Upper lobe of left lung (tissue), 6 donors: Measurements from ENCODE around the gene MYOG. TPM values are rescaled to one million over a fixed set of nuclear protein-coding genes. Genes with fewer than 3 reads are reported as not detected.

ENCODE experiments used
- ATAC-seq, 2 donors: fragments of 200-7000 bp; cut with Tn5 transposase; one replicate each; pipeline ENCODE4 v1.9.1; 2022; ENCODE audit warnings: mild to moderate bottlenecking in 2 of 2, moderate library complexity in 2 of 2; ENCODE audit not compliant: low FRiP score in 2 of 2
- DNase-seq, 2 donors: peaks; one replicate each; pipeline ENCODE4 v3.0.0-alpha.2; 2019 to 2020
- H3K27ac ChIP-seq, 4 donors: fragments of 200-600 bp; sonication (generic); one replicate each; pipeline ENCODE4 v1.5.1; 2016 to 2019
- H3K27me3 ChIP-seq, 4 donors: fragments of 200-600 bp; sonication (generic); one replicate each; pipeline ENCODE4 v1.5.1; 2017 to 2019
- H3K36me3 ChIP-seq, 4 donors: fragments of 200-600 bp; sonication (generic); one replicate each; pipeline ENCODE4 v1.5.1; 2016 to 2019
- H3K4me1 ChIP-seq, 4 donors: fragments of 200-600 bp; sonication (generic); one replicate each; pipeline ENCODE4 v1.5.1; 2018 to 2019
- H3K4me3 ChIP-seq, 4 donors: fragments of 200-600 bp; sonication (generic); one replicate each; pipeline ENCODE4 v1.5.1; 2017 to 2019; ENCODE audit warnings: mild to moderate bottlenecking in 2 of 4, moderate library complexity in 1 of 4
- H3K9me3 ChIP-seq, 4 donors: fragments of 200-600 bp; sonication (generic); one replicate each; pipeline ENCODE4 v1.5.1; 2018 to 2019
- EP300 ChIP-seq, 4 donors: sonication (generic); formaldehyde crosslinking; IDR thresholded peaks; one replicate each; pipeline ENCODE4 v1.5.1; 2017; ENCODE audit warnings: antibody characterized with exemption in 4 of 4, control low read depth in 2 of 4
- POLR2A ChIP-seq, 4 donors: fragments of 450-650 bp; IDR thresholded peaks; one replicate each; pipeline ENCODE4 v1.5.1; 2016 to 2017; ENCODE audit warnings: antibody characterized with exemption in 4 of 4, mild to moderate bottlenecking in 2 of 4
- POLR2AphosphoS5 ChIP-seq, 2 donors: sonication (generic); formaldehyde crosslinking; IDR thresholded peaks; one replicate each; pipeline ENCODE4 v1.5.1; 2017; ENCODE audit warnings: antibody characterized with exemption in 2 of 2
- WGBS, 2 donors: methylation state at CpG; one replicate each; pipeline ENCODE4 v1.1.5; 2017 to 2018; 5-methylcytosine and 5-hydroxymethylcytosine counted together
- total RNA-seq, 6 donors: library from RNA; depleted of rRNA in 4 of 6; stranded (reverse); fragments of >200 nt in 4 of 6; gene quantifications; one replicate each; pipeline versions ENCODE4 v1.1.0 to v1.2.1, GENCODE V29; 2016 to 2021
- TF ChIP-seq, protein P1 (sequence below), 6 experiments: fragments of 450-650 bp in 4 of 6; fragments of 200-600 bp in 2 of 6; sonication (generic) in 2 of 6; IDR thresholded peaks; one replicate each; pipeline ENCODE4 v1.5.1; 2016 to 2019; ENCODE audit warnings: antibody characterized with exemption in 6 of 6
- donor health status: DM: no; HTN: no; CAD: no; lungs with moderate emphysema.
- donor health status: DM: no; HTN: yes; CAD: no; lungs with severe emphysema.

MYOG gene
- total RNA-seq, 6 donors from 2014 or later: not detected

GRCh38 chr1:203086992-203087763 is 1.4 kb upstream of the MYOG start:
- TF ChIP-seq, protein P1, sequence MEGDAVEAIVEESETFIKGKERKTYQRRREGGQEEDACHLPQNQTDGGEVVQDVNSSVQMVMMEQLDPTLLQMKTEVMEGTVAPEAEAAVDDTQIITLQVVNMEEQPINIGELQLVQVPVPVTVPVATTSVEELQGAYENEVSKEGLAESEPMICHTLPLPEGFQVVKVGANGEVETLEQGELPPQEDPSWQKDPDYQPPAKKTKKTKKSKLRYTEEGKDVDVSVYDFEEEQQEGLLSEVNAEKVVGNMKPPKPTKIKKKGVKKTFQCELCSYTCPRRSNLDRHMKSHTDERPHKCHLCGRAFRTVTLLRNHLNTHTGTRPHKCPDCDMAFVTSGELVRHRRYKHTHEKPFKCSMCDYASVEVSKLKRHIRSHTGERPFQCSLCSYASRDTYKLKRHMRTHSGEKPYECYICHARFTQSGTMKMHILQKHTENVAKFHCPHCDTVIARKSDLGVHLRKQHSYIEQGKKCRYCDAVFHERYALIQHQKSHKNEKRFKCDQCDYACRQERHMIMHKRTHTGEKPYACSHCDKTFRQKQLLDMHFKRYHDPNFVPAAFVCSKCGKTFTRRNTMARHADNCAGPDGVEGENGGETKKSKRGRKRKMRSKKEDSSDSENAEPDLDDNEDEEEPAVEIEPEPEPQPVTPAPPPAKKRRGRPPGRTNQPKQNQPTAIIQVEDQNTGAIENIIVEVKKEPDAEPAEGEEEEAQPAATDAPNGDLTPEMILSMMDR (IDR thresholded peaks at IDR 0.05): no peak
- TF ChIP-seq EP300 (IDR thresholded peaks at IDR 0.05) (no peak), POLR2AphosphoS5 (IDR thresholded peaks at IDR 0.05) (no peak), POLR2A (IDR thresholded peaks at IDR 0.05) (no peak)
- Histone ChIP-seq H3K27ac (no peak overlapping the region), H3K36me3 (no peaks in the 10 kb centered on the region), H3K4me3 (no peak overlapping the region), H3K4me1 (no peaks in the 10 kb centered on the region), H3K9me3 (no peaks in the 10 kb centered on the region), H3K27me3 (no peaks in the 10 kb centered on the region)
- ATAC-seq: no peak
- DNase-seq: no peak
- WGBS, 2 donors: 77 to 81% methylated on average over 11 of the region's 11 CpGs

GRCh38 chr1:203084588-203085527 is 954 bp downstream of the MYOG start:
- 77 to 94% methylated on average over 8 to 10 of the region's 14 CpGs for WGBS, 2 donors
- Histone ChIP-seq H3K27me3 (no peaks in the 10 kb centered on the region), H3K36me3 (no peaks in the 10 kb centered on the region), H3K27ac (no peak overlapping the region), H3K4me1 (peaks cover 0 to 7% (median 0%) of the 10 kb centered on the region in 4 donors), H3K4me3 (no peak overlapping the region), H3K9me3 (no peaks in the 10 kb centered on the region)
- ATAC-seq (no peak), DNase-seq (no peak)
- TF ChIP-seq, protein P1 (IDR thresholded peaks at IDR 0.05): peak in 1 of 6 experiments; percentile 25
- TF ChIP-seq POLR2AphosphoS5 (IDR thresholded peaks at IDR 0.05) (no peak), EP300 (IDR thresholded peaks at IDR 0.05) (no peak)

DNA sequence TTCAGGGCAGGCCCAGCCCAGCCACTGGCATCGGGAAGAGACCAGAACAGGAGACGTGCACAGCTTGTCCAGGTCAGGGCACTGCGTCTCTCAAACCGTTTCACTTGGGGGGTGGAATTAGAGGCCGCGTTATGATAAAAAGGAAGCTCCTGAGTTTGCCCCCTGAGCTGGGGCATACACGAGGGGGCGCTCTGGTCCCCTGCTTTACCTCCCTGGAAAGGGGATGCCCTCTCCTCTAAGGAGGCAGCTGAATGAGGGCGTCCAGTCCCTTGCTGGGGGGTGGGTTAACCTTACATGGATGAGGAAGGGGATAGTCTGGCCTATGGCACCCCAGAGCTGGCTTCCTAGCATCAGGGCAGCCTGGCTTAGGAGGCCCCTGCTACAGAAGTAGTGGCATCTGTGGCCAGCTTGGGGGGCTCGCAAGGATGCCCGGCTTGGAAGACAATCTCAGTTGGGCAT is 2.3 kb downstream of the MYOG start:
- peaks cover 0 to 7% (median 0%) of the 10 kb centered on the region in 4 donors for H3K4me1 ChIP-seq
- ATAC-seq: no peak
- no peaks in the 10 kb centered on the region for H3K36me3 ChIP-seq
- TF ChIP-seq POLR2A (IDR thresholded peaks at IDR 0.05): no peak
- no peak for TF ChIP-seq EP300 (IDR thresholded peaks at IDR 0.05)
- TF ChIP-seq POLR2AphosphoS5 (IDR thresholded peaks at IDR 0.05): no peak
- TF ChIP-seq, protein P1 (IDR thresholded peaks at IDR 0.05): no peak
- no peak overlapping the region for H3K27ac ChIP-seq
- no peak overlapping the region for H3K4me3 ChIP-seq
- WGBS, 2 donors: 88 to 91% methylated on average over 11 of the region's 11 CpGs
- no peaks in the 10 kb centered on the region for H3K9me3 ChIP-seq
- no peaks in the 10 kb centered on the region for H3K27me3 ChIP-seq
- no peak for DNase-seq

- 65 to 70% methylated on average over 11 of the region's 11 CpGs for WGBS, 2 donors
- peaks cover 0 to 7% (median 0%) of the 10 kb centered on the region in 4 donors for H3K4me1 ChIP-seq
- no peaks in the 10 kb centered on the region for H3K9me3 ChIP-seq
- DNase-seq: no peak
- no peaks in the 10 kb centered on the region for H3K36me3 ChIP-seq
- TF ChIP-seq, protein P1 (IDR thresholded peaks at IDR 0.05): no peak
- no peak for TF ChIP-seq POLR2AphosphoS5 (IDR thresholded peaks at IDR 0.05)
- TF ChIP-seq POLR2A (IDR thresholded peaks at IDR 0.05): no peak
- TF ChIP-seq EP300 (IDR thresholded peaks at IDR 0.05): no peak
- H3K27ac ChIP-seq: no peak overlapping the region
- H3K4me3 ChIP-seq: no peak overlapping the region
- ATAC-seq: no peak
- no peaks in the 10 kb centered on the region for H3K27me3 ChIP-seq
These were observed 3.0 kb downstream of the MYOG start for GRCh38 chr1:203082571-203083462.
